WTC11 (cell line): ENCODE measurements around the gene FNDC3A.

Experiments used
- CTCF ChIP-seq: fragments of 200-600 bp; IDR thresholded peaks from 2 replicates; pipeline ENCODE4 v1.8.0; 2022; ENCODE audit warnings: antibody characterized with exemption
- JAZF1 ChIP-seq: fragments of 250-450 bp; sonication (Bioruptor Pico); IDR thresholded peaks from 2 replicates; pipeline ENCODE4 v1.9.0; 2021; ENCODE audit warnings: moderate library complexity, mild to moderate bottlenecking, inconsistent platforms
- MAX ChIP-seq: sonication (generic); formaldehyde crosslinking; IDR thresholded peaks from 2 replicates; pipeline ENCODE4 v1.8.0; 2022; ENCODE audit warnings: mild to moderate bottlenecking, missing genetic modification reagents
- TF ChIP-seq, protein P1 (sequence below): sonication (generic); formaldehyde crosslinking; IDR thresholded peaks from 2 replicates; pipeline ENCODE4 v1.8.1; 2023; ENCODE audit warnings: mild to moderate bottlenecking, missing genetic modification reagents, moderate library complexity

DNA sequence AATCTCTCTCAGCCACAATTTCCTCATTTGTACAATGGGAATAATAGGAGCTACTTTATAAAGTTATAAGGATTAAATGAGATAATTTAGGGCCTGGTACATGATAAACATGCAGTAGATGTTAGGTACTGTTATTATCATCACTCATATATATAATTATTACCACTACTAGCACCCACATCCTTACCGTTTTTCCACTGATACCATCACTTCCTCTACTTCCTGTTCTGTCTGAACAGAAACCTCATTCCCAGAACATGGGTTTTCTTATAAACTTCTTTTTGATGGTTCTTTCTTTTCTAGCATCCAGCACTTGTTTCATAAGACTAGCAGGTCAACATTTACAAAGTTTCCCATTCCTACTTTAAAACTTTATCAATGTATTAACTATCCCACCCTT is 278.3 kb downstream of the FNDC3A start:
- TF ChIP-seq CTCF (no peak), JAZF1 (no peak), MAX (CRISPR knock-in tag) (no peak)
- TF ChIP-seq, protein P1, sequence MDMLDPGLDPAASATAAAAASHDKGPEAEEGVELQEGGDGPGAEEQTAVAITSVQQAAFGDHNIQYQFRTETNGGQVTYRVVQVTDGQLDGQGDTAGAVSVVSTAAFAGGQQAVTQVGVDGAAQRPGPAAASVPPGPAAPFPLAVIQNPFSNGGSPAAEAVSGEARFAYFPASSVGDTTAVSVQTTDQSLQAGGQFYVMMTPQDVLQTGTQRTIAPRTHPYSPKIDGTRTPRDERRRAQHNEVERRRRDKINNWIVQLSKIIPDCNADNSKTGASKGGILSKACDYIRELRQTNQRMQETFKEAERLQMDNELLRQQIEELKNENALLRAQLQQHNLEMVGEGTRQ = no peak
